H1 (cell line): ENCODE results near the gene MRPL16. TPM values are rescaled to one million over a fixed set of nuclear protein-coding genes. Genes with fewer than 3 reads are reported as not detected.

Source experiments
- CTCF ChIA-PET: fragments of 300-600 bp; sonication (Branson Sonifier 250); formaldehyde crosslinking; loops from one replicate; lab custom pipeline; 2021; ENCODE audit not compliant: partially characterized antibody; lab: Charles Lee
- POLR2A ChIA-PET: fragments of 300-600 bp; sonication (Branson Sonifier 250); formaldehyde crosslinking; loops from one replicate; lab custom pipeline; 2021; ENCODE audit warnings: inconsistent platforms; ENCODE audit not compliant: partially characterized antibody; lab: Charles Lee
- DNase-seq, 2 experiments: peaks; one replicate each; pipeline versions ENCODE4 v3.0.0 to v3.0.0-alpha.2; 2010 to 2022; ENCODE audit warnings: low spot score in 2 of 2, low read depth in 1 of 2, mixed read lengths in 1 of 2
- FAIRE-seq: peaks from 2 replicates; lab custom pipeline; 2011; peaks lifted over from hg19 to GRCh38; lab: Jason Lieb, UNC
- H2AFZ ChIP-seq: 2 replicates; pipeline ENCODE4 v1.8.1; 2012; ENCODE audit warnings: low read length, inconsistent platforms
- H2AK5ac ChIP-seq: 2 replicates; pipeline ENCODE4 v1.6.1; 2013; ENCODE audit warnings: low read depth, low read length
- H2BK120ac ChIP-seq: replicated peaks from 2 replicates; pipeline ENCODE3; 2013; ENCODE audit warnings: low read depth, low read length, inconsistent platforms
- H2BK12ac ChIP-seq: 2 replicates; pipeline ENCODE4 v1.6.1; 2013; ENCODE audit warnings: low read depth, low read length
- H2BK15ac ChIP-seq: 2 replicates; pipeline ENCODE4 v1.6.1; 2013; ENCODE audit warnings: low read length
- H2BK20ac ChIP-seq: 2 replicates; pipeline ENCODE4 v1.6.1; 2013; ENCODE audit warnings: low read length
- H2BK5ac ChIP-seq: 2 replicates; pipeline ENCODE4 v1.6.1; 2013; ENCODE audit warnings: low read depth, low read length
- H3K14ac ChIP-seq: 2 replicates; pipeline ENCODE4 v1.6.1; 2013; ENCODE audit warnings: inconsistent platforms; ENCODE audit not compliant: insufficient read length
- H3K18ac ChIP-seq: 2 replicates; pipeline ENCODE4 v1.6.1; 2013; ENCODE audit warnings: low read length; ENCODE audit errors: extremely low read depth
- H3K23ac ChIP-seq: 2 replicates; pipeline ENCODE4 v1.6.1; 2013; ENCODE audit warnings: inconsistent platforms; ENCODE audit not compliant: insufficient read length
- H3K23me2 ChIP-seq: 2 replicates; pipeline ENCODE4 v1.6.1; 2013; ENCODE audit warnings: low read depth, low read length
- H3K27ac ChIP-seq: 2 replicates; pipeline ENCODE4 v1.6.1; 2011; ENCODE audit warnings: low read depth, low read length, inconsistent platforms
- H3K27me3 ChIP-seq, 4 experiments: replicated peaks in 1 of 4; 1 replicate in 1 of 4; 2 replicates in 3 of 4; pipeline versions ENCODE4 v1.6.1 to v1.8.1; 2011 to 2013; ENCODE audit warnings: low read length in 3 of 4, mild to moderate bottlenecking in 3 of 4, inconsistent platforms in 2 of 4, mixed read lengths in 2 of 4, moderate library complexity in 1 of 4; ENCODE audit not compliant: control insufficient read depth in 3 of 4, insufficient read depth in 3 of 4; ENCODE audit errors: extremely low read depth in 1 of 4
- H3K36me3 ChIP-seq, 4 experiments: 2 replicates each; pipeline versions ENCODE4 v1.6.1 to v1.8.1; 2011 to 2013; ENCODE audit warnings: mild to moderate bottlenecking in 4 of 4, low read length in 3 of 4, moderate library complexity in 2 of 4, control low read depth in 1 of 4, inconsistent platforms in 1 of 4; ENCODE audit not compliant: insufficient read depth in 4 of 4, control insufficient read depth in 2 of 4
- H3K4ac ChIP-seq: replicated peaks from 2 replicates; pipeline ENCODE3; 2013; ENCODE audit warnings: low read length, low read depth, mixed read lengths, inconsistent platforms; ENCODE audit not compliant: insufficient read length
- H3K4me1 ChIP-seq, 4 experiments: replicated peaks in 1 of 4; 1 replicate in 1 of 4; 2 replicates in 3 of 4; pipeline versions ENCODE4 v1.6.1 to v1.8.1; 2011 to 2013; ENCODE audit warnings: low read length in 3 of 4, inconsistent platforms in 2 of 4, mixed read lengths in 1 of 4; ENCODE audit not compliant: insufficient read depth in 4 of 4, control insufficient read depth in 3 of 4
- H3K4me2 ChIP-seq, 2 experiments: 2 replicates each; pipeline versions ENCODE4 v1.6.1 to v1.8.1; 2011 to 2013; ENCODE audit warnings: low read depth in 2 of 2, low read length in 2 of 2, control low read depth in 1 of 2, inconsistent platforms in 1 of 2, mild to moderate bottlenecking in 1 of 2; ENCODE audit not compliant: insufficient read depth in 1 of 2
- H3K4me3 ChIP-seq, 4 experiments: fragments of 200-600, 300-600 bp in 1 of 4; sonication (generic), shearing (Covaris generic), sonication (Bioruptor Twin) in 1 of 4; 2 replicates each; pipeline versions ENCODE4 v1.5.1 to v1.8.1; 2011 to 2016; ENCODE audit warnings: low read length in 4 of 4, low read depth in 3 of 4, control low read depth in 2 of 4, inconsistent platforms in 2 of 4, mild to moderate bottlenecking in 2 of 4, mixed read lengths in 1 of 4, moderate library complexity in 1 of 4; ENCODE audit not compliant: insufficient read depth in 2 of 4; ENCODE audit errors: extremely low read depth in 1 of 4
- H3K56ac ChIP-seq: replicated peaks from 2 replicates; pipeline ENCODE3; 2013; ENCODE audit warnings: low read depth, mild to moderate bottlenecking, mixed read lengths, low read length, inconsistent platforms; ENCODE audit not compliant: insufficient read length
- H3K79me1 ChIP-seq: 2 replicates; pipeline ENCODE4 v1.6.1; 2013; ENCODE audit warnings: low read depth, low read length, control low read depth
- H3K79me2 ChIP-seq, 2 experiments: 2 replicates each; pipeline versions ENCODE4 v1.6.1 to v1.8.1; 2012 to 2013; ENCODE audit warnings: low read length in 2 of 2, mild to moderate bottlenecking in 2 of 2, inconsistent platforms in 1 of 2; ENCODE audit not compliant: insufficient read depth in 2 of 2, control insufficient read depth in 1 of 2
- H3K9ac ChIP-seq, 4 experiments: replicated peaks in 1 of 4; 1 replicate in 1 of 4; 2 replicates in 3 of 4; pipeline versions ENCODE4 v1.6.1 to v1.8.1; 2011 to 2013; ENCODE audit warnings: low read depth in 3 of 4, low read length in 3 of 4, control low read depth in 2 of 4, mild to moderate bottlenecking in 2 of 4, moderate library complexity in 2 of 4, inconsistent platforms in 1 of 4; ENCODE audit errors: extremely low read depth in 1 of 4
- H3K9me3 ChIP-seq, 2 experiments: 2 replicates each; pipeline versions ENCODE4 v1.6.1 to v1.8.1; 2012 to 2013; ENCODE audit warnings: mild to moderate bottlenecking in 2 of 2, moderate library complexity in 2 of 2, control low read depth in 1 of 2, inconsistent platforms in 1 of 2, low read depth in 1 of 2, low read length in 1 of 2, mixed read lengths in 1 of 2; ENCODE audit not compliant: insufficient read depth in 2 of 2
- H4K20me1 ChIP-seq, 2 experiments: replicated peaks in 1 of 2; 2 replicates each; pipeline versions ENCODE3 to v1.8.1; 2011 to 2013; ENCODE audit warnings: inconsistent platforms in 2 of 2, low read length in 2 of 2, mild to moderate bottlenecking in 1 of 2; ENCODE audit not compliant: insufficient read depth in 2 of 2, control insufficient read depth in 1 of 2
- H4K5ac ChIP-seq: 2 replicates; pipeline ENCODE4 v1.6.1; 2013; ENCODE audit warnings: low read length, low read depth, mixed read lengths, inconsistent platforms; ENCODE audit not compliant: insufficient read length
- H4K8ac ChIP-seq: 2 replicates; pipeline ENCODE4 v1.8.0; 2013; ENCODE audit warnings: mild to moderate bottlenecking, moderate library complexity, low read length, inconsistent platforms; ENCODE audit not compliant: insufficient read depth; ENCODE audit errors: extremely low read depth
- H4K91ac ChIP-seq: replicated peaks from 2 replicates; pipeline ENCODE3; 2013; ENCODE audit warnings: low read length, mixed read lengths, inconsistent platforms; ENCODE audit not compliant: insufficient read length
- CEBPB ChIP-seq: IDR thresholded peaks from 2 replicates; pipeline ENCODE4 v1.6.1; 2012; ENCODE audit warnings: low read depth, low read length
- HDAC2 ChIP-seq, 2 experiments: fragments of 300-600 bp in 1 of 2; sonication (generic) in 1 of 2; IDR thresholded peaks; 2 replicates each; pipeline ENCODE4 v1.6.1; 2011 to 2012; ENCODE audit warnings: low read depth in 2 of 2, low read length in 2 of 2, mild to moderate bottlenecking in 2 of 2, moderate library complexity in 2 of 2, borderline replicate concordance in 1 of 2, inconsistent platforms in 1 of 2
- NANOG ChIP-seq: IDR thresholded peaks from 2 replicates; pipeline ENCODE4 v1.6.1; 2011; ENCODE audit warnings: low read length, low read depth, mild to moderate bottlenecking, inconsistent platforms; ENCODE audit not compliant: insufficient read depth, poor library complexity, severe bottlenecking
- POLR2A ChIP-seq, 2 experiments: IDR thresholded peaks; 1 replicate in 1 of 2; 2 replicates in 1 of 2; pipeline ENCODE4 v1.6.1; 2011; ENCODE audit warnings: low read depth in 2 of 2, low read length in 2 of 2, mild to moderate bottlenecking in 2 of 2; ENCODE audit errors: control extremely low read depth in 1 of 2
- SP4 ChIP-seq: IDR thresholded peaks from 2 replicates; pipeline ENCODE4 v1.6.1; 2012; ENCODE audit warnings: low read length, inconsistent platforms
- WGBS, 2 experiments: shearing (Covaris generic) in 1 of 2; methylation state at CpG; one replicate each; pipeline versions ENCODE4 v1.1.6 to v1.1.7; 2013 to 2015; ENCODE audit warnings: low lambda C conversion rate in 2 of 2, mixed read lengths in 2 of 2, inconsistent platforms in 1 of 2, low coverage in 1 of 2, missing lambda C conversion rate in 1 of 2; ENCODE audit not compliant: insufficient replicate concordance in 2 of 2, insufficient coverage in 1 of 2, insufficient read length in 1 of 2; ENCODE audit errors: extremely low coverage in 1 of 2, missing lambda C conversion rate in 1 of 2; 5-methylcytosine and 5-hydroxymethylcytosine counted together
- polyA plus RNA-seq, 7 experiments: library from polyadenylated mRNA; depleted of rRNA in 3 of 7; stranded (reverse) in 5 of 7; unstranded in 2 of 7; fragments of >200 nt in 5 of 7; fragments of 200-250 nt in 2 of 7; gene quantifications; 1 replicate in 5 of 7; 2 replicates in 1 of 7; 4 replicates in 1 of 7; pipeline versions ENCODE4 v1.2.1 to v1.2.3, GENCODE V29; 2011 to 2013; ENCODE audit warnings: missing spikeins in 2 of 7, mixed read lengths in 2 of 7
- total RNA-seq: library from RNA; stranded (reverse); fragmentation: NEBNext Ultra II Directional; extraction: Animal tissue kit (Norgen Biotek cat#: 25700); gene quantifications from 2 replicates; pipeline ENCODE4 v1.2.1, GENCODE V29; 2021
- TF ChIP-seq, protein P1 (sequence below): IDR thresholded peaks from 2 replicates; pipeline ENCODE4 v1.6.1; 2012; ENCODE audit warnings: low read length, inconsistent platforms

The MRPL16 gene
- total and polyA plus RNA-seq, 2 of the 8 experiments (the other 6 are each of a cell fraction or from before 2014, with no cell fraction given) = 69.2 to 79.8 TPM

GRCh38 chr11:59813364-59813763 is 2.8 kb upstream of the MRPL16 start:
- FAIRE-seq = no peak

More at GRCh38 chr11:59813364-59813763, 2.8 kb upstream of the MRPL16 start:
- H3K4ac ChIP-seq = no peak overlapping the region
- H3K79me1 ChIP-seq = 0 out of 2 replicates have a peak, but pooled peaks cover 3% of the 10 kb centered on the region
- WGBS, 2 experiments = 82% methylated on average over 1 of the region's 1 CpG; no CpG with 5 or more reads in 1 of the 2 experiments
- H4K8ac ChIP-seq = no peak overlapping the region
- H3K23ac ChIP-seq = no peak overlapping the region
- POLR2A ChIA-PET = interaction anchor here (0.6 kb wide), 1 partner anchor 642 kb away, joined by 3 read pairs; the partner anchor contains the start of gene DTX4
- H3K4me1 ChIP-seq = peaks cover 5 to 15% (median 6%) of the 10 kb centered on the region in 4 experiments
- H3K27ac ChIP-seq = no peak overlapping the region
- peaks cover 0 to 6% (median 0%) of the 10 kb centered on the region in 4 experiments; a peak in 1 of 8 replicates for H3K36me3 ChIP-seq
- CTCF ChIA-PET = no interaction called here
- H4K5ac ChIP-seq = no peak overlapping the region
- TF ChIP-seq SP4 (no peak), POLR2A (IDR thresholded peaks at IDR 0.05; ENCODE audit: control extremely low read depth in 1 of 2, low read depth in 2 of 2, low read length in 2 of 2) (no peak), NANOG (no peak), HDAC2 (IDR thresholded peaks at IDR 0.05; ENCODE audit: borderline replicate concordance in 1 of 2, low read depth in 2 of 2, low read length in 2 of 2) (no peak), CEBPB (no peak)
- TF ChIP-seq, protein P1, sequence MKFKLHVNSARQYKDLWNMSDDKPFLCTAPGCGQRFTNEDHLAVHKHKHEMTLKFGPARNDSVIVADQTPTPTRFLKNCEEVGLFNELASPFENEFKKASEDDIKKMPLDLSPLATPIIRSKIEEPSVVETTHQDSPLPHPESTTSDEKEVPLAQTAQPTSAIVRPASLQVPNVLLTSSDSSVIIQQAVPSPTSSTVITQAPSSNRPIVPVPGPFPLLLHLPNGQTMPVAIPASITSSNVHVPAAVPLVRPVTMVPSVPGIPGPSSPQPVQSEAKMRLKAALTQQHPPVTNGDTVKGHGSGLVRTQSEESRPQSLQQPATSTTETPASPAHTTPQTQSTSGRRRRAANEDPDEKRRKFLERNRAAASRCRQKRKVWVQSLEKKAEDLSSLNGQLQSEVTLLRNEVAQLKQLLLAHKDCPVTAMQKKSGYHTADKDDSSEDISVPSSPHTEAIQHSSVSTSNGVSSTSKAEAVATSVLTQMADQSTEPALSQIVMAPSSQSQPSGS = no peak
- peak overlapping the region; percentile 6; the same call in 1 of the 2 replicates for H2AK5ac ChIP-seq
- no peak overlapping the region for H4K91ac ChIP-seq
- 0 out of 2 replicates have a peak, but pooled peaks cover 4% of the 10 kb centered on the region for H3K23me2 ChIP-seq
- H4K20me1 ChIP-seq = no peaks in the 10 kb centered on the region
- no peaks in the 10 kb centered on the region for H3K9me3 ChIP-seq
- H3K14ac ChIP-seq = no peak overlapping the region
- H3K4me3 ChIP-seq = no peak overlapping the region
- H2BK120ac ChIP-seq = no peak overlapping the region
- peak overlapping the region; percentile 69; the same call in 1 of the 2 replicates for H2BK12ac ChIP-seq
- H2AFZ ChIP-seq = no peak overlapping the region
- DNase-seq = no peak
- peaks cover 0 to 11% of the 10 kb centered on the region in 2 experiments; a peak in 2 of 4 replicates for H3K79me2 ChIP-seq
- H2BK5ac ChIP-seq = 0 out of 2 replicates have a peak overlapping the region, but pooled peaks have one; percentile 27
- H2BK15ac ChIP-seq = 0 out of 2 replicates have a peak overlapping the region, but pooled peaks have one; percentile 65
- H3K4me2 ChIP-seq = no peak overlapping the region
- H3K18ac ChIP-seq = no peak overlapping the region
- no peak overlapping the region for H3K9ac ChIP-seq
- H2BK20ac ChIP-seq = 0 out of 2 replicates have a peak overlapping the region, but pooled peaks have one; percentile 29
- H3K27me3 ChIP-seq = no peaks in the 10 kb centered on the region
- no peak overlapping the region for H3K56ac ChIP-seq
